Endothelial cell of umbilical vein (primary cell): ENCODE data around the gene NUCKS1.

Experiments used
- CTCF ChIP-seq, 2 donors: IDR thresholded peaks; 1 replicate in 1 of 2; 2 replicates in 1 of 2; pipeline ENCODE4 v1.5.1; 2011; ENCODE audit warnings: low read length in 2 of 2, mild to moderate bottlenecking in 2 of 2, moderate library complexity in 2 of 2, control low read depth in 1 of 2, inconsistent platforms in 1 of 2, low read depth in 1 of 2; ENCODE audit not compliant: insufficient read depth in 1 of 2; ENCODE audit errors: extremely low read depth in 1 of 2
- EZH2 ChIP-seq: IDR thresholded peaks from 2 replicates; pipeline ENCODE4 v1.6.1; 2012; ENCODE audit warnings: borderline replicate concordance, low read depth, mild to moderate bottlenecking, moderate library complexity, low read length, inconsistent platforms; ENCODE audit not compliant: severe bottlenecking
- MAX ChIP-seq: IDR thresholded peaks from 2 replicates; pipeline ENCODE4 v1.6.1; 2011; ENCODE audit not compliant: insufficient read depth, insufficient read length
- POLR2A ChIP-seq: IDR thresholded peaks from 2 replicates; pipeline ENCODE4 v1.6.1; 2012; ENCODE audit warnings: low read depth, mild to moderate bottlenecking, control low read depth, low read length

GRCh38 chr1:205733438-205734175 is 16.4 kb downstream of the NUCKS1 start:
- TF ChIP-seq POLR2A: no peak
- TF ChIP-seq CTCF (IDR thresholded peaks at IDR 0.05; ENCODE audit: extremely low read depth in 1 of 2, insufficient read depth in 1 of 2, low read depth in 1 of 2, low read length in 2 of 2): no peak
- TF ChIP-seq EZH2: no peak
- no peak for TF ChIP-seq MAX
